ENCODE results near the gene SLC30A4.

SLC30A4 gene

GRCh38 chr15:45499426-45499825, 23.1 kb downstream of the SLC30A4 start:
- DNase-seq, result no peak

- DNase-seq, result no peak
Observed at GRCh38 chr15:45498701-45499100, 23.9 kb downstream of the SLC30A4 start.

DNA sequence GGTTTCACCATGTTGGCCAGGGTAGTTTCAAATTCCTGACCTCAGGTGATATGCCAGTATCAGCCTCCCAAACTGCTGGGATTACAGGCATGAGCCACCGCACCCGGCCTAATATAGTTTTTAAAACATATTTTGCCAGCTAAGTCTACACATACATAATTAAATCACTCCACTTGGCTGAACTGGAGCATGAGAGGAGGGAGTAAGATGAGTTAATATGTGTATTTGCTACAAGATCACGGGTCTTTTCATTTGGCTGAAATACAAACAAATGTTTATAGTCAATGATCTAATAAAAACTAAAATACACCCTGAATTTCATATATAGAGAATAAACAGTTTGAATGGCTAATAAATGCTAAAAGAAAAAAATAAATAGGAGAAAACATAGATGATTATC, 25.3 kb downstream of the SLC30A4 start:
- no peak for DNase-seq

GRCh38 chr15:45496658-45497057, 25.9 kb downstream of the SLC30A4 start:
- DNase-seq, result no peak

DNA sequence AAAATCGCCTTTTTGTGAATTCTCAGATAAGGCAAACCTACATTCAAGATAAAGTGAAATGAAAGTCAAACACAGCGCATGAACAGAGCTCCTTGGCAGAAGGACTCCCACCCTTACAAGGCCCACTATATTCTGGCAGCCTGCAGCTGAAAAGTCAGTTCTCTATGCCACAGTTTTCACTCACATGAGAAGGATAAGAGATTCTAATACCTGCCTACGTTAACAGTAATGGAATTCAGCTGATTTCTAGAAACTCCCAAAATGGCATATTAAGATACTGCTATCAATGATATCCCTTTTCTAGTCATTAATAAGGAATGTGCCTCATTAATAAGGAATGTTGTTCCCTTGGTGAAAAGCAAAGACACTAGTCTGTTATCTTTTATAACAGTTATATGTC, 27.0 kb downstream of the SLC30A4 start:
- no peak for DNase-seq

DNA sequence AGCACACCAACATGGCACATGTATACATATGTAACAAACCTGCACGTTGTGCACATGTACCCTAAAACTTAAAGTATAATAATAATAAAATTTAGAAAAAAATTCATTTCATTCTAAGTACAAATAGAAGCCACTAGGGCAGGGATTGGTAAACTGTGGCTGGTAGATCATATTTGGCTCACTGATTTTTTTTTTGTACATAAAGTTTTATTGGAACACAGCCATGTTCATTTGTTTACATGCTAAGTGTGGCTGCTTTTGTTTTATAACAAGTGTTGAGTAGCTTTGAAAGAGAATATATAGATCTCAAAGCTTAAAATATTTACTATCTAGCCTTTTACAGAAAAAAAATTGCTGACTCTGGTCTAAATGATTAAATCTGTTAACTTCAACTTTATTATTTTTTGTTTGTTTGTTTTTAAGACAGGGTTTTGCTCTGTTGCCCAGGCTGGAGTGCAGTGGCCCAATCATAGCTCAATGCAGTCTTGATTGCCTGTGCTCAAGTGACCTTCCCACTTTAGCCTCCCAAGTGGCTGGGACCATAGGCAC, 32.8 kb downstream of the SLC30A4 start:
- no peak for DNase-seq

DNA sequence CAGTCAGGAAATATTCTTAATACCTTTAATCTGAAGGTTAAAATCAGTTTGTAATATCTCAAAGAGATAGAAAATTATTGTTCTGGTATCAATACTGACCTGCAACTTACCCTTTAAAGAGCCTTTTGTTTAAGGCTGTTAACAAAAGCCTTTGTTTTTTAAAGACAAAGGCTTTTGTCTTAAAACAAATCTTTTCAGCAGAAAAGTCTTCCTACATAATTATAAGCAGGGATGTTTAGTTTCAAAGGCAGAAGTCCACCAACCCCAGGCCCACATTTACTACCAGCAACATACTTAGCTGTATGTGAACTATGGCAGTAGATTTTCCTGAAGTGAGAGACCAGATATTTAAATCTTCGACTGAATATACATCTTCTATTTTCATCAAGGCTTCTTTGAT, 36.2 kb downstream of the SLC30A4 start:
- no peak for DNase-seq

DNA sequence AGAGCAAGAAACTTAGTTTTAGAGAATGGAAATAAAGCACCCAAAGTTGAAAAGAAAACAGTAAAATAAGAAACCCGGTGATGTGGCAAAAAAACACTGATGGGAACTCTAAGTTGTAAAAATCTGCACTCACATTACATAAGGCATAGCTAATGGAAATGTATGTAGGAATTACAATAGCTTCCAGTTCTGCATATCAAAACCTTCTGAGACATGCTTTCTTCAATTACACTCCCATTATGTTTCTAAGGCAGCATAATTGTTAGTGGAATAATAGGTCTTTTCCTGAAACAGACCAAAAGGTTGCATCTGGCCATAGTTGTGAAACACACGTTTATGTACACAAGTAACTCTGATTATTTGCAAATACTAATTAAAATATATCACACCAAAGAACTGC, 41.4 kb downstream of the SLC30A4 start:
- no peak for DNase-seq

DNA sequence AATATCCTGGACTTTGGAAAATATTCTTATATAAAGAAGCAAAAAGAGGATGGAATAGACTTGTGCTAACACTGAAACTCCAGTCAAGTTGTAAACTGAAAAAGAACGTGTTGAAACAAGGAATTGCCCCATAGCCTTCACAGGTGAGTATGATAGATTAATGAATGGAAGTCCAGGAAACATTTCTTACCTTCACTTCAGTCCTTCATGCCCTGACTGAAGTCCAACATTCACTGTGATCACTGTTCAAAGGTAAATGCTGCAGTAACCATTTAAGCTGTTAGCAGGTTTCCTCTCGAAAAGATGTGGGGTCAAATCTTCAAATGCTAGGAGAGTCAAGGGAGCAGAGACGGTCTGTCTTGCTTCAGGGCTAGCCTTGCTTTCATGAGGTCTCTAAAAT, 46.1 kb downstream of the SLC30A4 start:
- no peak for DNase-seq

- no peak for DNase-seq
Observed at GRCh38 chr15:45474799-45475198, 47.8 kb downstream of the SLC30A4 start.

- DNase-seq, result no peak
Observed at GRCh38 chr15:45473068-45473467, 49.5 kb downstream of the SLC30A4 start.

- no peak for DNase-seq
Observed at GRCh38 chr15:45471151-45471550, 51.4 kb downstream of the SLC30A4 start.

DNA sequence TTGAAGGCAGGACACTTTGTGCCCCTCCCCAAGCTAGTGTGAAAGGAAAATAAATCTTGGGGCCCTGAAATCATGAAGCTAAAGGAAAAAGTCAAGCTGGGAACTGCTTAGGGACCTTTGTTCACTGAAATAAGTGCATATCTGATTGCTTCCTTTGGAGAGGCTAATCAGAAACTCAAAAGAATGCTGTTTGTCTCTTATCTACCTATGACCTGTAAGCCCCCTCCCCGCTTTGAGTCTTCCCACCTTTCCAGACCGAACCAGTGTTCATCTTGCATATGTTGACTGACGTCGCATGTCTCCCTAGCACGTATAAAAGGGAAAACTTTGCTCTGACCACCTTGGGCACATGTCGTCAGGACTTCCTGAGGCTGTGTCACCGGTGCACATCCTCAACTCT, 53.1 kb downstream of the SLC30A4 start:
- DNase-seq, result no peak

DNA sequence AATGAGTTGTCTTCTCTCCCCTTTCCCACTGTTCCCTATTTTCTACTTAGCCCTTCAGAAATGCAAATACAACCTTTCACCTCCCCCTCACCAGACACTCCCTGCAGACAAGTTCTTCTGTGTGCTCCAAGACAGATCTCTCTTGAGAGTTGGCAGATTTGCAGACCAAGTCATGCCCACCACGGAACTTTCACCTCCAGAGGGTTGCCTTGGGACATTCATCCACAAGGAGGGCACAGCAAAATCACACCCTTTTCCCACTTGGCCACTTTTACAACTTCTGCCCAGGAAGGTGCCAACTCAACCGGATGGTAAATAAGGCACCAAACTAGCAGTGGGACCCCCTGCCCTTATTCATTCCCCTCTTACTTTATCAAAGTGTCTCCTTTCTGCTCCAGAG, 53.5 kb downstream of the SLC30A4 start:
- DNase-seq, result no peak

- no peak for DNase-seq
Observed at GRCh38 chr15:45468294-45468693, 54.3 kb downstream of the SLC30A4 start.

DNA sequence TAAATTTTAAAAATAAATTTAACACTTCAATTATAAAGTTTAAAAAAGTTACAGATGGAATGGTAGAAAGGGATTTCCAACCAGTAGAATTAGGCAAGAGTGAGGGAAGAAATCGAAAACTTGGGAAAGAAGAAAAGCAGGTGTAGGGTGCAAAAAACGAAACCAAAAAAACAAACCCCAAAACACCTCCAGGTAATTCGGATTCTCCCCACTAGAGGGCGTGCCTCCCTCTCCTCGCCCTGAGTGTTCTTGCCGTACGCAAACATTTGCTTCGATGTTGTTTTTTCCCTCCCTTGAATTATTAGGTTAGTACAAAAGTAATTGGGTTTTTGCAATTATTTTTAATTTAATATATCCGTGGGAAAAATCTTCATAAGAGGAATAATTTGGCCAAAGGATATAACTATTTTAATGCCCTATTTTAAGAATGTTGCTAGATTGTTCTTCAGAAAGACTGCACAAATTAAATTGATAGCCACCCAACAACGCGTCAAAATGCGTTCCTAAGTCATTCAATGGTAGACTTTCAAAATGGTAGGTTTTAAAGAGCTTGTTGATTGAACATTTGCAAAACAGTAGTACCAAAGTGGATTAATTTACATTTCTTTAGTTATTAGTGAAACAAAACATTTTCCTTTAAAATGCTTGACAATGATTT, 63.7 kb downstream of the SLC30A4 start:
- DNase-seq, result no peak

DNA sequence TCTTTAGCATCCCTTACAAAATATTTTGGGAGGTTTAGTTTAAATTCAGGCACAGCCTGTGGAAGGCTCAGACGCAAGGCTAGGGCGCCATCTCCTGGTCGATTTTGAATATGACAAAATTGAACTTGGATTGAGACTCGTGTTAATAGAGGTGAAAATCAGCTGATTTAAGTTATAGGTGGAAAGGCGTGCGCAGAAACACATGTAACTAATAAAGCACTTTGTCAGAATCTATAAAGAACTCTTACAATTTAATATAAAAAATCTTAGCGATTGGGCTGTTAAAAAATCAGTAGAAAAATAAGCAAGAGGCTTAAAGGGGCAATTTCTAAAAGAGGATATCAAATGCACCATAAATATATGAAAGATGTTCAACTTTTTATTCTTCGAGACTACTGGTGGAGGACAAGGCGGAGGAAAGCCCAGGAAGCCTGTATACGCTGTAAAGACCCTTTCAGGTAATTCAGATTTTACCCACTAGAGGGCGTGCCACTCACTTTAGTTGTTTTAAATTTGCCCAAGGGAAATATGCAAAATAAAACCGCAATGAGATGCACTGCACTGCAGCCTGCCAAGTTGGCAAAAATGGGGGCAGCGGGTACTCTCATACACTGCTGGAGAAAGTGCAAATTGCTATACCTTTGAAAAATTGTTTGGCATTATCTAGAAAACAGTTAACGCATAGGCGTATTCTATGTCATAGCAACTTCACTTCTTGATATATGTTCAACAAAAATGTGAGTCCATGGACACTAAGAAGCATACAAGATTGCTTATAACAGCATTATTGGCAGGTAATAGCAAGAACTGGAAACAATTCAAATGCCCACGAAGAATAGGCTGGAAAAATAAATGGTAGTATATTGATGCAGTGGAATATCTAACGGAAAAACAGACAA, 64.7 kb downstream of the SLC30A4 start:
- peak; percentile 76 for DNase-seq

DNA sequence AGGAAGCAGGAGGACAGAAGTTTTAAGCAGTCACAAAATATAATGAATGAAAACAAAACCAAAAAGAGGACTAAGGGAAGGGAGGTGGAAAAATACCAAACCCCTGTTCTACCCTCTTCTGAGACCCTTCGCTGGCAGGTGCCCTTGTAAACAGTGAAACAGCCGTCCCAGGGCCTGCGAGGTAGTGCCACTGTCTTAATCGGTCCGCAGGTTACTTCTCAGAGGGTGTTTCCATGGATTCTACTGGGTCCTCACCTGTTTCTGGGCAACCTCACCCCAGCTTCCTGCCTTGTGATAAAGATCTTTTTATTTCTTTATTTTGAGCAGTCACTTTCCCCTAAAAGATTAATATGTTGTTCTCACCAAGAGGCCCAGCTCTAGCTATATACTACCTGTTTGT, 65.3 kb downstream of the SLC30A4 start:
- no peak for DNase-seq

- no peak for DNase-seq
Observed at GRCh38 chr15:45456212-45457106, 66.1 kb downstream of the SLC30A4 start.

GRCh38 chr15:45454814-45455213, 67.7 kb downstream of the SLC30A4 start:
- no peak for DNase-seq

DNA sequence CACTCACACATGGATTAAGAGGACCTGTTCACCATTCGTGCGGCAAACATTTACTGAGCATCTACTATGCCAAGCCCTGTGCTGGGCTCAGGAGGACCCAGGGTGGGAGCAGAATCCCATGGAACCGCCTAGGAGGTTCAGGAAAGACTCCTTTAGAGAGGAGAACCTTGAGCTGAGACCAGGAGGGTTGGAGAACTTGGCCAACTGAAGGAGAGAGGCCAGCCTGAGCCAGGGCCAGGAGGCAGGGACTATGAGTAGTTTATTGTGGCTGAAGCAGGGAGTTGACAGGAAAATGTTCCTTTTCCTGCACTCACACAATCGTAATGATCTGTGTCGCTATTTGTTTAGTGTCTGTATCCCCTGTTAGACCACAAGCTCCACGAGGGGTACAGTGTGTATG, 71.3 kb downstream of the SLC30A4 start:
- DNase-seq, result no peak

- DNase-seq, result no peak
Observed at GRCh38 chr15:45449916-45450867, 72.4 kb downstream of the SLC30A4 start.
